HG03439 (cell line): ENCODE results near the gene IL20RA.

Experiments used
- ATAC-seq: cut with Tn5 transposase; IDR thresholded peaks from one replicate; pipeline ENCODE4 v1.9.1; 2021; ENCODE audit warnings: mild to moderate bottlenecking, moderate library complexity; ENCODE audit not compliant: unreplicated experiment

IL20RA gene

DNA sequence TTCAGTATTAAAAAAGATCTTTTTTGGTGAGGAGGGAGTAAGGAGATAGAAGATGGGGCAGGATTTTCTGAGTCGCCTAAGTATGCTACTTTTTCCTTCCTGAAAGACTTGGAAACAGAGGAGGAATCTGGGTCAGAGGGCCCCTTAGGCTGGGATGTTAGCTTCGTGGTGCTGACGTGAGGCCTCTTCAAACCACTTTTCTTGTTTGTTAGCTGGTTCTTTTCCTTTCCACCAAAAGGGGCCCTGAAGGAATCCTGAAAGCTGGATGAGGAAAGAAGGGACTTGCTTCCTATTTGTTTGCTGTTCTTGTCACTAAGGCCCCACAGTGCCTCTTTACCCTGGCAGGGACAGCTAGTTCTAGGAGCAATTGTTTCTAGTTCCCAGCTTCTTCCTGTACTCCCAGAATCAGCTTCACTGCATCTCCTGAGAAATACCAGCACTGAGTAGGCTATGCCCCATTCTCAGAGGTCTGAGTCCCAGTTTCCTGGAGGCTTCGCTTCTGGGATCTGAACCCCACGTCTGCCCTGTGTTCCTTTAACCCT is 2.2 kb upstream of the IL20RA start:
- ATAC-seq = no peak

DNA sequence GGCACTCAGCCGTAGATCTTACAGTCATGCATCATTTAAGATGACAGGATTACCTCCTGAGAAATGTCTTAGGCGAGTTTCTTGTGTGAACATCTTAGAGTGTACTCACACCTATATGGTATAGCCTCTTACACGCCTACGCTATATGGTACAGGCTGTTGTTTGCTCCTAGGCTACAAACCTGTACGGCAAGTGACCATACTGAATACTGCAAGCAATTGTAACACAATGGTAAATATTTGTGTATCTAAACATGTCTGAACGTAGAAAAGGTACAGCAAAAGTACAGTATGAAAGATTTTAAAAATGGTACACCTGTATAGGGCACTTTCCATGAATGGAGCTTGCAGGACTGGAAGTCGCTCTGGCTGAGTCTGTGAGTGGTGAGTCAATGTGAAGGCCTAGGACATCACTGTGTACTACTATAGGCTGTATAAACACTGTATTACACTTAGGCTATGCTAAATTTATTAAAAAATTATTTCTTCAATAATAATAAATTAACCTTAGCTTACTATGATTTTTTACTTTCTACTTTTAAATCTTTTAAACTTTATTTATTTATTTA is 541 bp upstream of the IL20RA start:
- no peak for ATAC-seq

DNA sequence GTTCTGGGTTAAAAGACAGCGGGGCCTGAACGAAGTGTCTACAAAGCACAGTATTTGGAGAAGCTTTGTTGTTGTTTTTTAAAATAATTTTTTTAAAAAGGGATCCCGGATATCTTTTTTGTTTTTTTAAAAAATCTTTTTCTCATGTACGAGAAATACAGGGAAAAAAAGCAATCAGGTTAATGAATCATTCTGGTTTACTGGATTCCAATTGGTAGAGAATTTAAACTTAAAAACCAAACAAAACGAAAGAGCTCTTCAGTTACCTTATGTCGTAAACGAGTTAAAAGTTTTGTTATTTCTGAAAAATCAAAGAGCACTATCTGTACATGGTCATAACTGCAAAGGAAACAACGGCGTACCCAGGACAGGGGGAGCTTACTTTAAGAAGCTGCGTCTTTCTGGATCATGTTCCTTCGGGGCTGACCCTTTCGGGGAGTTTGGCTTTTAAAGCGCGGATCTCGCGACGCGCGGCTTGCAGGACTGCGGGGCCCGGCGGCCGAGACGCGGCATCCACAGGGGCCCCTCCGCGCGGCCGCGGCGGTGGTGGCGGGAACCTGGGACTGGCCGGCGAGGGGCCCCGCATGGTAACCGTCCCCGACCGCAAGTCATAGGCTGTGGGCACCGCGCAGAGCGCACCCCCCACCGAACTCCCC is 927 bp downstream of the IL20RA start:
- ATAC-seq = no peak

DNA sequence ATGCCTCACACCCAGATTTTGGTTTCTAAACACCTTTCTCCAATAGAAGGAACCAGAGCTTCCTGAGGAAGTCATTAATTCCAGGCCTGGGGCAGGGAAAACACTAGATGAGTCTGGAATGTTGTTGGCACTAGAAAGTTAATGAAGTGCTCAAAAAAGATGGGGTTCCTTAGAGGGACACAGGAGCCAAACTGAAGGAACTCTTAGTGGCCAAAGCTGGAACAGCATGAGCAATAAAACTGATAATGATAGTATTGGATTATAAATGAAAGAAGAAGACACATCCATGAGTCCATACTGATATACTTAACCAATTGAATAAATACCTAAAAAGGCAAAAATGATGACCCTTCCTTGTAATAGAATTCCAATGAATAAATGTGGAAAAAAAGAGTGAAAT is 4.4 kb downstream of the IL20RA start:
- ATAC-seq = no peak

DNA sequence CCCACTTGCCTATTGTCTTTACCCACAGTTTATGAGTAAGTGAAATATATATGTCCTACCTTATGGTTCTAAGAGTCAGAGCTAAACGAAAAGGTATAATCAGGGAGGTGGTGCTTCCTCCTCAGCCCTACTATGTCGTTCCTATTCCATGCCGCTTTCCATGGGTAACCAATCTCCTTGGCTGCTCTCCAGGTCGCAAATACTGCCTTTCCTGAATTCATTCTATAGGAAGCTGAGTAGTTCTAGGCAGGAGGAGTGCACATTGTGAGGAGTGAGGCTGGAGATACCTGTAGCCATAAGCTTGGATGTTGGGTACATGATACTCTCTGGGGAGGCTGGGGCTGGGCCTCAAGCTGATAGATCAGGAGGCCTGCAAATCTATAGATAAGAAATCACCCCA is 5.8 kb downstream of the IL20RA start:
- no peak for ATAC-seq

DNA sequence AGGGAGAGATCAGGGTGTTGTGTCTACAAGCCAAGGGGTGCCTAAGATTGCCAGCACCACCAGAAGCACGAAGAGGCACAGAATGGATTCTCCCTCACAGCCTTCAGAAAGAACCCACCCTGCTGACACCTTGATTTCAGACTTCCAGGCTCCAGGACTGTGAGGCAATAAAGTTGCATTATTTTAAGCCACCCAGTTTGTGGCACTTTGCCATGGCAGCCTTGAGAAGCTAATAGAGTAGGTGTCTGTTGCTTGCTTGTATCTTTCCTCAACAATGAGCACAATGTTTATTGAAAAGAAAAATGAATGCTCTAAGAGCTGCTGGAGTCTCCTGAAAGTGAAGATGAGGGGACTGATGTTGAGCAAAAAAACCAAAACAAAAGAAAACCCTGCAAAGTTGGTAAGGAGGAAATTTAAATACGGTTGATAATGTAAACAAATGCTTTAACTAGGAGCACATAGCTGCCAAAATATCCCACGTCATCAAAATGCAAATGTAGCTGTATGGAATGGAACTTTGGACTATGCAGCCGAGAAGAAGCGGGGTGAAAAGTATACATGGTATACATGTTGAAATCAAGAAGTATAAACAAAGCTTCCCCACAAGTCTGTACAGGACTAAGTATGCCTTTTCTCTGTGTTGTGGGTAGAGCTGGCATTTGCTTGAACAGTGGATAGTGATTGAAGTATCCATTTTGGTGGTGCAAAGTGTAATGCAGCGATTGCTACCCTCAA is 8.0 kb downstream of the IL20RA start:
- no peak for ATAC-seq

DNA sequence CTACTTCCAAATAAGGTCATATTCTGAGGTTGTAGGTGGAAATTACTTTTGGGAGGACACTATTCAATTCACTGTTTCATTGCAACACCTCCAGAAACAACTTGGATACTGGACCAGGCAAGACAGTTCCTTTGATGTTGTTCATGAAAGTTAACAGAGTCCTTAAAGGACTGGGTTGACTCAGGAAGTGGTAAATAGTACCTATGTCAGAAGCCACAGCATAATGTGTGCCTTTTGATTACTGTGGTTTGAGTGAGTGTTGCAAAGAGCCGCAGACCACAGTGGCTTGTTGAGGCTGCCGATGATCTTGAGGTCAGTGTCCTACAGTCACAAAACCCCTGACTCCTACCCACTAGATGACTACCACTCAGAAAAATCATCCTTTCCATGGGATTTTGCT is 10.9 kb downstream of the IL20RA start:
- ATAC-seq = no peak

DNA sequence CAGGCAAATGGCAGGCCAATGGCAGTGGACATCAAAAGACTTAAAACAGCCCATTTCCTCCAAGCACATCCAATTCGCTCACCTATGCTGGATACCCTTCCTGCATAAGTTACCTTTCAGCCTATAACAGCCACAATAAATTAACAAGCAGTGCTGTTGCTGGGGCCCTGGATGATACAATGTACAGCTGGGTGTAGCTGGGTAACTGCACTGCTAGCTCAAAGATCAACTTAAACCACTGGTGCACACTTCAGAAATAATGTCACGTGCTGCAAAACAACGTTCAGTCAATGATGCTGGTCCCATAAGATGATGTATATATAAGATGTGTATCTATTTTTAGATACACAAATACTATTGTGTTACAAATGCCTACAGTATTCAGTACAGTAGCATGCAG is 13.6 kb downstream of the IL20RA start:
- ATAC-seq = no peak

DNA sequence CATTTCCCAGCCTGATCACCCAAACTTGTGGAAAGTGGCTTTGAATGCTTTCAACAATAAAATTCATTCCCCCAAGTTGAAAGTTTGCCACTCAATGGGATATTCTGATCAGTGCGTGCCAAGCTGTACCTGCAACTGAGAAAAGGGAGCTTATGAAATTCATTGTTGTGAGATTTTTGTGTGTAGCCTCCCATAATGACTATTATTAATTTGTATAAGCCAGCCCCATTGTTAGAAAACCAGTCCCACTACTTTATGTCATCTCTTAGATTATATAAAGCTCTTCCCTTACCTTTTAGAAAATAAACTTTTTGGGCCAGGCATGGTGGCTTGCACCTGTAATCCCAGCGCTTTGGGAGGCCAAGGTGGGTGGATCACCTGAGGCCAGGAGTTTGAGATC is 15.9 kb downstream of the IL20RA start:
- ATAC-seq = no peak

DNA sequence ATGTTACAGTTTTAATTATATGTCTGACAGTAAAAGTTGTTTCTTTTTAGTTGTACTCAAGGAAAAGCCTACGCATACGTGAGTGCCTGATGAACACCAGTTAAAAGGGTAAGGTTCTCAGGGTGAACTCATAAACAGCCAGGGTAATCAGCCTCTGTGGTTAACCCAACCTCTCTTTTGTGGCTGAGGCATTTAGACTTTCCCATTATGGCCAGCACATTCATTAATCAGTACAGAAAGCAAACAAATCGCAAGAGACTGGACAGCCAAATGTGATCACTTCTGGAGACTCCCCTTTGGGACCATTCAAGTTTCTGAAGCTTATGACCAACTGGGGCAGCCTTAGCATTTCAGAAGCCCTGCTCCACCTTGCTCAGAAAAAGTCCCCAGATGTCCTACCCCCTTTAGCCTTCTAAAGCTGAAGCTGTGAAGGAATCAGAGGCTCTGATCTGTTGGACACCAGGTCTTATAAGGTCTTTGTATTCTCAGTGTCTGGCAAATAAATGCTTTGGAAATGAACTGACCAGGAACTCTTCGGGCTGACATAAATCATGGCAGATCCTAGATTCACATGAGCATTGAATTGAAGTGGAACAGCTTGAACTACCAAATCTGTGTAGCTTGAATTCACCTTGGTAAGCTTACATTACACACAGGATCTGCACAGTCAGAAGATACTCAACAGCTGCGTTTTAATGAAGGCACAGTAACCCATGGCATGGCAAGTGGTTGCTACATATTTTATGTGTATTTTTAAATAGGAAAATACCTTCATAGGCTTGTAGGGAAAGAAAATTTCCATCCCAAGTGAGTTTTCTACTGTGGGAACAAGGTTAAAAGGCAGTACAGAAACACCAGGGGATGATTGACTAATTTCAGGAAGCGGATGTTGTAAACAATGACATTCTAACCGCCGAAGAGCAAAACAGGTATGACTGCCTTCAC is 18.7 kb downstream of the IL20RA start:
- ATAC-seq = no peak

DNA sequence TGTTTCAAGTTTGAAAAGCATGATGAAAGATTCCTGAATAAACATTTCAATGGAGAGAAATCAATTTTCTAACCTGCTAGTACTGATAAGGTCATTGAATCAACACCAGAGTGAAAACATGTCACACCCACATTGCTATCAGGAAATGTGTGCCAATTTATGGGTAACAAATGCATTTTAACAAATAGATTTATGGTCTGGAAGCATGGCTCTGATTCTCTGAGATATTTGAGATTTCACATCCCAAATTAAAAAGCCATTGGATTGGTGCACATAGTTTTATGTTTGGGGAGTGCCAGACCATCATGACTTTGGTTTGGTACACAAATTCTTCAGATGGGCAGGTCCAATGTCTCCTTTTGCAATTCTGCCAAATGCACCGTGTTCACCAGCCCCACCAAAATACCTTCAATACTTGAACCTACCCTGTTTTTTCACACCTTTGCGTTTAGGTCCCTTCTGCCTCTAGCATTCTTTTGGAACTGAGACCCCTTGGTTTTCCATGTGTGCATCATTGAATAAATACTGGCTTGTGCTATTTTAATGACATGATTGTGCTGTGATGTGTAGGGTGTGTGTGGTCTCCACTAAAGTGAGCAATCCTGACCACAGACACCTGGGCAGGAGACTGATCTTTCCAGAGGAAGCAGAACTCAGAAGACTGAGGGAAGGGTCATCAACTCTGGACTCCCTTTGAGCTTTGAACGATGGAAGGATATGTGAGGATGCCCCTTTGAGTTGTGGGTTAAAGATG is 20.4 kb downstream of the IL20RA start:
- ATAC-seq = no peak

DNA sequence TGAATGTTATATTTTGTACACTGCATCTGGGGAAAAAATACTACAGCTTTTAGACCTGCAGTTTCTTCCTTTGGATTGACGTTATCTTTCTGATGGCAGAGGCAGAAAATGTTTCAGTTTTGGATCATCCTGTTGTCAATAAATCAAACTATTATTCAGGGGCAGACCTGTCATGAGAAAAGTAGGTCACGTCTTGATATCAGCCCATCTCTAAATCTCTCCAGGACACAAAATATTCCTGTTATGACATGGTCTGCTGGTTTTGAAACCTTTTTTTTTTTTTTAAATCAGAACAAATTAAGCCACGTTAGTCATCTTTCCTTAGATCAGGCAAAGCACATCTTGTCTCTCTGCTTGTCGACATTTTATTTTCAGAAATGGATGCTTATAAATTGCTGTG is 24.0 kb downstream of the IL20RA start:
- ATAC-seq = no peak

DNA sequence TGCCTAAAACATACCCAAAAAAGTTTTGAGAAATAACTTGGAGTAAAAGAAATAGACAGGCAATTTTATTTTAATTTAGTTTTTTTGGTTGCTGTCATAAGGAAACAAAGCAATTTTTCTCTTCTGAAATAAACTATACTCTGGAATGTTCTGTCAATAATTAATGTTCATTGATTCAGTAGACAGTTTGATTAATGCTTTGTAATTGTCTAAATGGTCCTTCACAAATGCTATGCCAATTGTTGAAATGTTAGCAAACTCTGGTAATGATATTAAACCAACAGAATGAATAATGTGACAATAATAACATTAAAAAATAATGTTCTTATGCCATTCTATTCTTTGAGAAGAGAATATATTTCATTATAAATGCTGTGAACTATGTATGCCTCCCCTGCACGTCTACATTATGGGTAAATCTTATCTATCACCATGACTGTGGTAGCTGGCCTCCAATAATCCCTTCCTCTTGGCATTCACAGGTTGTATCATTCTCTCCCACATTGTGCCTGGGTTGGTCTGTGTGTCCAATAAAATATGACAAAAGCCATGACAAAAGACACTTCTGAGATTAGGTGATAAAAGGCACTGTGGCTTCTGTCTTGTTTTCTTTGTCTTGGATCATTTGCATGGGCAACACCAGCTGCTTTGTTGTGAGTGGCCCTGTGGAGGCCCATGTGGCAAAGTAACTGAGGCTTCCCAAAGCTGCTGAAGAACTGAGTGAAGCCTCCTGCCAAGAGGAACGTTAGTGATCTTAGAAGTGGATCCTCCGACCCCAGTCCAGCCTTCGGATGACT is 25.1 kb downstream of the IL20RA start:
- no peak for ATAC-seq

DNA sequence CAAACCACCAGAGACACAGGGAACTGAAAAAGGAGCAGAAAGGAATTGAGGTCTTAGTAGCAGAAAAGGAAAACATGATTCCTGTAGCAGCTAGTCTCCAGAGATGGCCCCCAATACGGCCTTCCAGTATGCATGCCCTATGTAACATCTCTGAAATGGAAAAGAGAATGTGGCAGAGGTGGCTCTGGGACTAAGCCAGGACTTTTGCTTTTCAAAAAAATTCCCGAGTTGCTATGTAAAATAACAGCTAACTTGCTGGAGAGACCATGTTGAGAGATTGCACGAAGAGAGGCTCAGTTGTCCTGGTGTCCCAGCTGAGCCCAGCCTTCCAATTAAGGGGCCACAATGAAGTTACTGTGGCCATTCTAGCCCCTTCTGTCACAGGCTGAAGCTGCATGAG is 27.7 kb downstream of the IL20RA start:
- ATAC-seq = no peak

DNA sequence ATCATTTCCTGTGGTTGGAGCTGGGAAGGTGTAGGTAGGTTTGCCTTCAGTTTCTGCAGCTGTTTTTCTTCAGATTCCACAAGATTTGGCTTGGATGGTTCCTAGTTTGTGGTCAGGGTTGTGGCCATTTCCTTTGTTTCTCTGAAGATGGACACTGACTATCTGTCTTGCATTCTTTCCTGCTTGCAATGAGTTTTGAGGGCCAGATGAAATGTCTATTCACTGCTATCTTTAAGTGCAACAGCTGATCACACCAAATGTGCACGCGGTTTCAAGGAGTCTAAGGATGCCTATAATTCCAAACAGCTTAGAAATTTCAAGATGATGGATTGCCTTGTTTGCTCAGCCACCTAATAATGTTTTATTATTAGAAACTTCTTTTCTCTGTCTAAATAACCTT is 28.4 kb downstream of the IL20RA start:
- ATAC-seq = no peak

DNA sequence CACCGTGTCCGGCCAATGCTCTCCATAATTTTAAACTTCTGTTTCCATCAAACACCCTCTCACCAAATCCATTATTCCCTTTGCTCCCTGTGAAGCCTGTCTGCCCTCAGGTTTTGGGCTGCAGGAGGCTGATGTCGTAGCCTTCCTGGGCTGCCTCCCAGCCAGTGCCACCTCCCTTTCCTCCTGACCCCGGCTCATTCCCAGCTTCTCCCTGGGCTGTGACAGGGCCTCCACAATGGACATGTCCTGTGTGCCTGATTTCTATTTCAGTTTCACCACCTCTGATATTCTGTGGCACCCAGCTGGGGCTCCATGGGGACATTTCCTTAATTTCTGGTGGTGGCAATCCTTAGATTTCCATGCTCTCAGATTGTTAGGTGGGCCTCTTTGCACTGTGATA is 28.8 kb downstream of the IL20RA start:
- no peak for ATAC-seq

DNA sequence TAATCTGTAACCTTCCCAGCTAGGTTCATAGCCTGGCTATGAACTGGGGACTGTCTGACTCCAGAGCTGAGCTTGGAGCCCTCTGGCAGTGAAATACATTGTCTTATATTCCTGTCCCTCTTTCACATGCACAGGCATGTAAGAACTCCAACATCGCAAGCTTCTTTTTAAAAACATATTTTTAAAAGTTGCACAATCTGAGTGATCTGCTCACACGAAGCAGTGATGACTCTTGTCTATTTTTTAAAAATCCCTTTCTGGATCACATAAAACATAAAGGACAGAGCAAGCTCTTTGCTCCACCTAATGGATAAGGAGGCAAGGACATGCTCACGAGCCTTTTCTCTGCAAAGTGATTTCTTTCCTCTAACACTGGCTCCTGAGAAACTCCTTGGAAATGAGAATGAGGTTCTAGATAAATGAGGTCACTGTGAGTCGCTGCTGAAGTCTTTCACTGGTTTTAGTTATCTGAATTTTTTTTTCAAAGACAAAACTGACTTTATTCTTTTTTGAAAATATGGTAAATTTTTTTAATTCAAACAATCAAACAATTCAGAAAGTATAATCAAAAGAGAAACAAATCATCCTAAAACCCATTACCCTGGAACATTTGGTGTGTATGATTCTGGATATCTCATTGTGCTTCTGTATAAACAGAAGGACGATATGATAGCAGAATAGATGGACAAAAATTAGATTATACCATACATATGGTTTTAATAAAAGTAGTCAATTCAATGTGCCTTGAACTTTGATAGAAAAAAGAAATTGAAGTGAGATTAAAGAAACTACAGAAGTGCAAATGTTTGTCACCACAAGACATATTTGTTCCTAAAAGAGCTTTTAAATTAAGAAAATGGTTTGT is 30.8 kb downstream of the IL20RA start:
- ATAC-seq = no peak

DNA sequence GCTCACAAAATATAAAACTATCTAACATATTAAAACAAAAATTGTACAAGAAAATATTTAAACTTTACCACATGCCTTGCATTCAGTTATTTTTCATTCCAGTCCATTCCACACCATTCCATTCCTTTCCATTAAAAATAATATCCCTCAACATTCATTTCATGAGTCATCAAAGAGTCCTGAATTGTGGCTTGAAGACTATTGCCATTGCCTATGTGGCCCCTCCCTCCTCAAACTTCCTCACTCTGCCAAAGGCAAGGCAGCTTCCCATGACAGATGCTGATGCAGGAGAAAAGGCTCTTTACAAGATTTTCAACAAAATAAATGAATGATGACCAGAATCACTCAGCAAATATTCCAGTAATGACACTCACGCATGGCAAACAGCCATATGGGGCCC is 31.7 kb downstream of the IL20RA start:
- ATAC-seq = no peak

DNA sequence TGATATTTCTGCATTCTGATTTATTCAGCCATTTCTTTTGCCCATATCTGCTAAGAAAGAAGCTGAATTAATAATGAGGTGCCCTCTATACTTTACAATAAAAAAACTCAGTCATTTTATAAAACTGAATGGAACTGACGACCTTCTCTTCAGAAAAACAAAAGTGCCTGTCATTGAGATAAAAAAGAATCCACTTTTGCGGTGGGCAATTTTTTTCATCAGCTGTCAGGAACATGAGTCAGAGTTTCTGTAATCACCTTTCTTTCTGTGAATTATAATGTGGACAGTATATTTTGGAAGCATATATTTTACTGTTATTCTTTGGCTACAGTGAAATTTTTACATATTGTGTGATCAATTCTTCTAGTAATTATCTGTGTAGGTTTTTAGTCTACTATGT is 33.4 kb downstream of the IL20RA start:
- no peak for ATAC-seq
